COLO668 (cell line): ENCODE results near the gene LMO3.
A peak's percentile ranks its signal among the peaks of the same experiment; 100 is the strongest.
"Not testable (repeated sequence)": the region's sequence is repeated elsewhere in the genome, so short reads cannot be mapped to it uniquely, and the experiment has no call there.

ENCODE experiments used
- DNase-seq: peaks from one replicate; lab custom pipeline; 2025; ENCODE audit not compliant: unreplicated experiment; lab: John Stamatoyannopoulos, UW

Gene LMO3

DNA sequence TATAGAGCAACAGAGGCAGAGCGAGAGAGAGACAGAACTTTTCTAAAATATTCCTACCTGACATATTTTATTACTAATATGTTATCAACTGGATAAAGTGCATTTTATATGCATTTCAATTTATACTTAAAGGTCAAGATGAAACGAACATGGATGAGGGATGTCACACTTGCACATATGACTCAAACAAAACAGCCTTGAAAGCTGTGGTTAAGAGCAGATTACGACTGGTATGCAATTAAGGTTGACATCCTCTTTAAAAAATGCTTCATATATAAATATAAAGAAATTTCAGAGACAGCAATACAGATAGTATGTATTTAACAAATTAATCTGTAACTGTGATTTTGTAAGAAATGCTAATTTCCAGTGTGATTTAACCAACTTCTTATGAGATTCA is 52.5 kb downstream of the LMO3 start:
- no peak for DNase-seq

DNA sequence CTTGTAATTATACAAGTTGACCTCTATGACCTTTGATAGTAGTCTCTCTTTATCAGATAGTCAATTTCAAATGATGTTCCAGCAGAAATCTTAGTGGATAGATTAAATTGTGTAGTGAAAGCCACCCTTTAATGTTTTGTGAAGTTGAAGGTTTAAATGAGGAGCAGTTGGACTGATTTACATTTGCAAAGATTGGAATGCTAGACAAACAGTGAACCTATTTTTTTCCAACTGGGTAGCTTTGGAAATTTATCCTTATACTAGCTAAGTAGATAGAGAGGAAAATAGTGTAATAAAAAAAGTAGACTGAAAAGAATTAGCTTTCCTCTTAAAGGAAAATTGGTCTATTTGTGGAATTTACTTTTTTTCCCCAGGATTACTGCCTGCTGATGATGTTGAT is 53.7 kb downstream of the LMO3 start:
- no peak for DNase-seq

DNA sequence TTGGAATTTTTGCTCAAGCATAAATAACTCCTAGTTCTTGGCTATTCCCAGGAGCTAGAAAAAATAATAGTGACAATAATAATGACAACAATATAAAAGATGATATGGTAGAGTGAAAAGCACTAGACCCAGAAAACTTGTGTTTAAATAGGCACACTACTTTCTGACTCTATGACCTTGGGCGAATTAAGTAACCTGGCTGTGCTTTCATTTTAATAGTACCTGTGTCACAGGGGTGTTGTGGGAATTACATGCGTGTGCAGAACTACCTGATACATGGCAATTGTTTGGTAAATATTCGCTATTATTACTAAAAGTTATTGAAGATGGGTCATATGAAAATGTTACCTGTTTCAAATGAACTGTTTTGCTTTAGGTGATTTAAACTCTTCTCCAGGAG is 60.1 kb downstream of the LMO3 start:
- DNase-seq, result no peak

GRCh38 chr12:16542586-16542985 is 63.4 kb downstream of the LMO3 start:
- DNase-seq, result no peak

- DNase-seq, result not testable (repeated sequence)
Observed at GRCh38 chr12:16537652-16538051, 68.3 kb downstream of the LMO3 start.

- DNase-seq, result peak; percentile 81
Observed at GRCh38 chr12:16531621-16532020, 74.3 kb downstream of the LMO3 start.

GRCh38 chr12:16530268-16530850 is 75.6 kb downstream of the LMO3 start:
- DNase-seq, result peak; percentile 25

- DNase-seq, result no peak
Observed at GRCh38 chr12:16526693-16527092, 79.3 kb downstream of the LMO3 start.

DNA sequence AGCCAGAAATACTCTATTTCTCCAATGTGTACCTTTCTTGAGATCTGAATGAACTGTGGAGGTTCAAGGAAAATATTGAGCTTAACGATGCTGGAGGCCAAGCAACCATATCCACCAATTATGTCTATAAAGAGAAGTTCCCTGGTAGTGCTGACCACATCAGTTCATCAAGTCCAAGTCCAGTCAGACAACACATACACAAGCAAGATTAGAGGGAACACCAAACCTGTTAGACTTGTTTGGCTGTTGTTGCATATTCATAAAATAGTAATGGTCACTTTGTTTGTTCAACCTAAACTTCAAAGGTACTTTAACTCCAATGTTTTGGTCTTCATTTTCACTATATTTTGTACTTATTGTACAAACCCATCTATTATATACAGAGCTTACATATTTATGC is 81.6 kb downstream of the LMO3 start:
- no peak for DNase-seq

- DNase-seq, result no peak
Observed at GRCh38 chr12:16523951-16524331, 82.0 kb downstream of the LMO3 start.

- no peak for DNase-seq
Observed at GRCh38 chr12:16523284-16523950, 82.5 kb downstream of the LMO3 start.

DNA sequence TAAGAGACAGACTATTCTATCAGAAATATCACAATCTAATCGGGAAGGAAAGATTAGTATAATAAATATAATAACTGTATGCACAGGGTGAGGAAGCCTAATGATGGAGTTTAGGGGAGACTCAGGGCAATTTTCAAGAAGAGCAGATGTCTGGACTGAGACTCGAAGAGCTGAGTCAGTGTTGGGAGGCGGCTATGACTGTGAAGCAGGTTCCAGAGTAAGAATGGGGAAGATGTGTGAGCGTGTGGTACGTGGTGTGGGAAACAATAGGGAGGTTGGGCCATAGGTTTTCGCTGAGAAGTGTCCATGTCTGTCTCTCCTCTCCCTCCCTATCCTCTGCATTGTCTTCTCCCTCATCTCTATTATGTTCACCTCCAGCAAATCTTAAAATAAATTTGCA is 85.6 kb downstream of the LMO3 start:
- no peak for DNase-seq

GRCh38 chr12:16515666-16516065 is 90.3 kb downstream of the LMO3 start:
- DNase-seq, result no peak

- no peak for DNase-seq
Observed at GRCh38 chr12:16513231-16513630, 92.7 kb downstream of the LMO3 start.

DNA sequence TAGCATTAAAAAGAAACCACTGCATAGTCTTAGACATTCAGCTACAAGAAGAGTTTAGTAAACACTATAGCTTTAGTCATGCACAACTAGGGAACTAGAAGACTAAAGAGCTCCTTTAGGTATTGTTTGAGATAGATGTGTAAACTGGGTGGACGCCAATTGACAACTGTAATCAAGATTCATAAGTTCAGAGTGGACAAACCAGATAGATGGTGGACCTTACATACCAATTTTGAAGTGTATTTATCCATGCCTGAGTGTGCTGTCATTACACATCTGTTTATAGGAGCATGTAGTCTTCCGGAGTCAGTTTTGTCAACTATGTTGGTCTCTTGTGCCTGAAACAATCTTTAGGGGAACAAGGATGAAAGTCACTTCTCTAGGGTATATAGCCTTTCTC is 96.6 kb downstream of the LMO3 start:
- no peak for DNase-seq

GRCh38 chr12:16506394-16506793 is 99.6 kb downstream of the LMO3 start:
- DNase-seq, result peak; percentile 42

DNA sequence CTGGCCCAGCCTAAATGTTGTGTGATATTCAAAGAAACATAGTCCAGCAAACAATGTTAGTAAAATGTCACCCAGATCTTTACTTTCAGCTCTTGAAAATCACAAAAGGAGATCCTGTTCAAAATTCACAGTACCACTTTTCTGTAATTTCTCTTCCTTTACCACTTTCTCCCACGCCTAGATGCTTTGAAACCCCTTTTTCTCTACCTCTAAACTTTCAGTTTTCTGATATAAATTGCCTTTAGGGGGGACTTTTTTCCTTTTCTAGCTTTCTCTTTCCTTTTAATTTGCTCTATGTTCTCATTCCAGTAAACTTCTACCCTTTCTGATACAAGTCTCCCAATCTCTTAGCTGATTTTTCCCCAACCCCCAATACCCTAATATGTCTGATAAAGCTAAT is 101.8 kb downstream of the LMO3 start:
- DNase-seq, result no peak

DNA sequence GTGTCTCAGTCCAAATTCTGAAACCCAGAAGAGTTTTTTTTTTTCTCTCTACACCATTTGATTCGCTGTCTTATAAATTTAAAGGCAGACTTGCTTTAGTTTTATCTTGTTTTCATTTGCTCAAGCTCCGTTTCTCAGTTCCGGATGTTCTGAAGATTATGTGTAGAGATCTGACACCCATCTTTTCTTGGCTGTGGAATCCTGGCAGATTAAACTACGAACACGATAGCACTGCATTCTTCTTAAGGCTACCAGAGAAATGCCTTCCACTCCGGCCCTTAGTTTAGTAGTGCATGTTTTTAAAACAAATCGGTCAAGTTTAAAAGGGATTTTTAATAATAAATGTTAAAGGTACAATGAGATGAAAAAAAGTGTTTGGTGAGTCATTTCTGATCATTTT is 106.4 kb downstream of the LMO3 start:
- DNase-seq, result no peak
